ENCODE measurements around the gene TCERG1L.

- TF ChIP-seq POLR2AphosphoS5 (IDR thresholded peaks at IDR 0.05; ENCODE audit: insufficient read depth in 1 of 2, low read depth in 1 of 2) (no peak), CTCF (IDR thresholded peaks at IDR 0.05) (no peak)
Observed at GRCh38 chr10:131288648-131289047, 22.9 kb downstream of the TCERG1L start.
